KOPT-K1 (cell line): ENCODE results near the gene SYPL1.

ENCODE experiments used
- H3K27ac ChIP-seq: fragments of 200-600 bp; sonication (generic); 2 replicates; pipeline ENCODE4 v1.5.1; 2016; ENCODE audit warnings: antibody characterized with exemption, mild to moderate bottlenecking, low read depth, low read length; ENCODE audit not compliant: poor library complexity, severe bottlenecking
- H3K36me3 ChIP-seq: fragments of 200-600 bp; sonication (generic); 2 replicates; pipeline ENCODE4 v1.5.1; 2017; ENCODE audit warnings: antibody characterized with exemption, mild to moderate bottlenecking, low read length, moderate library complexity; ENCODE audit not compliant: insufficient read depth
- H3K9me3 ChIP-seq: fragments of 200-600 bp; sonication (generic); 2 replicates; pipeline ENCODE4 v1.5.1; 2017; ENCODE audit warnings: antibody characterized with exemption, low read length, mild to moderate bottlenecking; ENCODE audit not compliant: insufficient read depth, poor library complexity, severe bottlenecking

Gene SYPL1

GRCh38 chr7:106127984-106128780 is 16.1 kb upstream of the SYPL1 start:
- Histone ChIP-seq H3K9me3 (no peaks in the 10 kb centered on the region), H3K27ac (no peak overlapping the region), H3K36me3 (no peaks in the 10 kb centered on the region)

- Histone ChIP-seq H3K27ac (no peak overlapping the region), H3K36me3 (no peaks in the 10 kb centered on the region), H3K9me3 (no peaks in the 10 kb centered on the region)
Observed at GRCh38 chr7:106126170-106126938, 14.2 kb upstream of the SYPL1 start.

- H3K27ac ChIP-seq: no peak overlapping the region
- no peaks in the 10 kb centered on the region for H3K9me3 ChIP-seq
- no peaks in the 10 kb centered on the region for H3K36me3 ChIP-seq
Observed at GRCh38 chr7:106125417-106125816, 13.3 kb upstream of the SYPL1 start.

- H3K27ac ChIP-seq: no peak overlapping the region
- no peaks in the 10 kb centered on the region for H3K9me3 ChIP-seq
- H3K36me3 ChIP-seq: no peaks in the 10 kb centered on the region
Observed at GRCh38 chr7:106124186-106124585, 12.1 kb upstream of the SYPL1 start.

GRCh38 chr7:106122713-106123112 is 10.6 kb upstream of the SYPL1 start:
- Histone ChIP-seq H3K9me3 (no peaks in the 10 kb centered on the region), H3K27ac (no peak overlapping the region), H3K36me3 (no peaks in the 10 kb centered on the region)

- no peaks in the 10 kb centered on the region for H3K9me3 ChIP-seq
- no peak overlapping the region for H3K27ac ChIP-seq
- no peaks in the 10 kb centered on the region for H3K36me3 ChIP-seq
Observed at GRCh38 chr7:106121189-106121810, 9.2 kb upstream of the SYPL1 start.

GRCh38 chr7:106120500-106120899 is 8.4 kb upstream of the SYPL1 start:
- no peaks in the 10 kb centered on the region for H3K9me3 ChIP-seq
- H3K36me3 ChIP-seq: no peaks in the 10 kb centered on the region
- H3K27ac ChIP-seq: no peak overlapping the region

GRCh38 chr7:106119719-106120118 is 7.6 kb upstream of the SYPL1 start:
- Histone ChIP-seq H3K27ac (no peak overlapping the region), H3K9me3 (no peaks in the 10 kb centered on the region), H3K36me3 (no peaks in the 10 kb centered on the region)

- no peaks in the 10 kb centered on the region for H3K36me3 ChIP-seq
- no peak overlapping the region for H3K27ac ChIP-seq
- no peaks in the 10 kb centered on the region for H3K9me3 ChIP-seq
Observed at GRCh38 chr7:106117786-106118544, 5.9 kb upstream of the SYPL1 start.

- no peaks in the 10 kb centered on the region for H3K36me3 ChIP-seq
- no peak overlapping the region for H3K27ac ChIP-seq
- H3K9me3 ChIP-seq: no peaks in the 10 kb centered on the region
Observed at GRCh38 chr7:106116161-106116704, 4.1 kb upstream of the SYPL1 start.

- H3K27ac ChIP-seq: peak overlapping the region; percentile 53
- no peaks in the 10 kb centered on the region for H3K36me3 ChIP-seq
- no peaks in the 10 kb centered on the region for H3K9me3 ChIP-seq
Observed at GRCh38 chr7:106114716-106115383, 2.7 kb upstream of the SYPL1 start.

GRCh38 chr7:106112972-106113421 is 885 bp upstream of the SYPL1 start:
- Histone ChIP-seq H3K27ac (peak overlapping the region; percentile 99), H3K36me3 (peaks cover 6% of the 10 kb centered on the region; the same call in 1 of the 2 replicates), H3K9me3 (no peaks in the 10 kb centered on the region)

- Histone ChIP-seq H3K27ac (peak overlapping the region; percentile 99), H3K9me3 (no peaks in the 10 kb centered on the region)
Observed at GRCh38 chr7:106111655-106112117, 426 bp downstream of the SYPL1 start.

More at GRCh38 chr7:106111655-106112117, 426 bp downstream of the SYPL1 start:
- peaks cover 15% of the 10 kb centered on the region for H3K36me3 ChIP-seq
